Endothelial cell of umbilical vein (primary cell): ENCODE results near the gene HYAL1. TPM values are rescaled to one million over a fixed set of nuclear protein-coding genes. Genes with fewer than 3 reads are reported as not detected.

Source experiments
- BruUV-seq: library from RNA; stranded (reverse); fragments of 400-500 nt; replicated peaks from 2 replicates; lab custom pipeline; 2021; lab: Mats Ljungman, UMichigan
- CTCF ChIA-PET: fragments of 300-600, 350-600 bp; sonication (Branson Sonifier 250); formaldehyde crosslinking; loops from one replicate; lab custom pipeline; 2021; ENCODE audit warnings: antibody characterized with exemption, inconsistent platforms; lab: Charles Lee
- POLR2A ChIA-PET: fragments of 300-600, 350-600 bp; sonication (Branson Sonifier 250); formaldehyde crosslinking; loops from one replicate; lab custom pipeline; 2021; ENCODE audit warnings: antibody characterized with exemption, inconsistent platforms; lab: Charles Lee
- DNase-seq: peaks from one replicate; pipeline ENCODE4 v3.0.0-alpha.2; 2011; ENCODE audit warnings: low read depth, low spot score
- FAIRE-seq: peaks from 2 replicates; lab custom pipeline; 2011; peaks lifted over from hg19 to GRCh38; lab: Jason Lieb, UNC
- H2AFZ ChIP-seq: 2 replicates; pipeline ENCODE4 v1.6.0; 2012; ENCODE audit warnings: low read depth, low read length, control low read depth, inconsistent platforms
- H3K27ac ChIP-seq: 2 replicates; pipeline ENCODE4 v1.5.1; 2011; ENCODE audit warnings: low read depth, mild to moderate bottlenecking, control low read depth, low read length, moderate library complexity; ENCODE audit not compliant: insufficient read depth
- H3K27me3 ChIP-seq, 2 experiments: 2 replicates each; pipeline versions ENCODE4 v1.6.0 to v1.6.1; 2011; ENCODE audit warnings: low read length in 2 of 2, mixed read lengths in 1 of 2; ENCODE audit not compliant: control insufficient read depth in 2 of 2, insufficient read depth in 2 of 2
- H3K36me3 ChIP-seq, 2 experiments: 2 replicates in 1 of 2; 3 replicates in 1 of 2; pipeline ENCODE4 v1.5.1; 2011; ENCODE audit warnings: low read length in 2 of 2, mild to moderate bottlenecking in 1 of 2, moderate library complexity in 1 of 2; ENCODE audit not compliant: control insufficient read depth in 2 of 2, insufficient read depth in 2 of 2; ENCODE audit errors: extremely low read depth in 1 of 2
- H3K4me1 ChIP-seq: 3 replicates; pipeline ENCODE4 v1.5.1; 2011; ENCODE audit warnings: mild to moderate bottlenecking, low read length; ENCODE audit not compliant: control insufficient read depth, insufficient read depth; ENCODE audit errors: extremely low read depth
- H3K4me2 ChIP-seq: 2 replicates; pipeline ENCODE4 v1.6.1; 2011; ENCODE audit warnings: low read length, control low read depth, mixed read lengths; ENCODE audit not compliant: insufficient read depth
- H3K4me3 ChIP-seq, 3 experiments: fragments of 200-600 bp in 1 of 3; sonication (generic), shearing (Covaris generic) in 1 of 3; replicated peaks in 1 of 3; 2 replicates each; pipeline ENCODE4 v1.5.1; 2011 to 2016; ENCODE audit warnings: control low read depth in 3 of 3, low read length in 3 of 3, mild to moderate bottlenecking in 2 of 3, inconsistent platforms in 1 of 3, low read depth in 1 of 3, moderate library complexity in 1 of 3; ENCODE audit not compliant: insufficient read depth in 1 of 3
- H3K79me2 ChIP-seq: 2 replicates; pipeline ENCODE4 v1.6.0; 2012; ENCODE audit warnings: low read length, inconsistent platforms; ENCODE audit not compliant: control insufficient read depth, insufficient read depth
- H3K9ac ChIP-seq: replicated peaks from 2 replicates; pipeline ENCODE3; 2011; ENCODE audit warnings: low read length, control low read depth; ENCODE audit not compliant: insufficient read depth; ENCODE audit errors: extremely low read depth
- H3K9me1 ChIP-seq: replicated peaks from 3 replicates; pipeline ENCODE4 v1.6.0; 2011; ENCODE audit warnings: mild to moderate bottlenecking, low read length; ENCODE audit not compliant: control insufficient read depth, insufficient read depth; ENCODE audit errors: extremely low read depth
- H3K9me3 ChIP-seq: replicated peaks from 2 replicates; pipeline ENCODE4 v1.5.1; 2012; ENCODE audit warnings: low read length, inconsistent platforms; ENCODE audit not compliant: control insufficient read depth, insufficient read depth
- H4K20me1 ChIP-seq: replicated peaks from 2 replicates; pipeline ENCODE3; 2011; ENCODE audit warnings: mild to moderate bottlenecking, low read length; ENCODE audit not compliant: control insufficient read depth, insufficient read depth; ENCODE audit errors: extremely low read depth
- EZH2 ChIP-seq: IDR thresholded peaks from 2 replicates; pipeline ENCODE4 v1.6.1; 2012; ENCODE audit warnings: borderline replicate concordance, low read depth, mild to moderate bottlenecking, moderate library complexity, low read length, inconsistent platforms; ENCODE audit not compliant: severe bottlenecking
- FOS ChIP-seq: IDR thresholded peaks from 2 replicates; pipeline ENCODE4 v1.6.1; 2011; ENCODE audit warnings: mild to moderate bottlenecking, low read length, moderate library complexity, borderline replicate concordance; ENCODE audit not compliant: insufficient read depth
- GATA2 ChIP-seq: IDR thresholded peaks from 2 replicates; pipeline ENCODE4 v1.7.0; 2011; ENCODE audit warnings: low read depth, mild to moderate bottlenecking, moderate library complexity, mixed read lengths, low read length; ENCODE audit not compliant: insufficient read length, insufficient read depth
- JUN ChIP-seq: IDR thresholded peaks from 2 replicates; pipeline ENCODE4 v1.6.1; 2011; ENCODE audit warnings: borderline replicate concordance, low read depth; ENCODE audit not compliant: insufficient read length, insufficient read depth
- MAX ChIP-seq: IDR thresholded peaks from 2 replicates; pipeline ENCODE4 v1.6.1; 2011; ENCODE audit not compliant: insufficient read depth, insufficient read length
- MYC ChIP-seq: IDR thresholded peaks from one replicate; pipeline ENCODE4 v1.6.1; 2011; ENCODE audit warnings: mild to moderate bottlenecking, low read depth, low read length
- POLR2A ChIP-seq: IDR thresholded peaks from 2 replicates; pipeline ENCODE4 v1.6.1; 2012; ENCODE audit warnings: low read depth, mild to moderate bottlenecking, control low read depth, low read length
- POLR2AphosphoS5 ChIP-seq: IDR thresholded peaks from 2 replicates; pipeline ENCODE4 v1.6.1; 2012; ENCODE audit warnings: low read depth, mild to moderate bottlenecking, control low read depth, low read length, moderate library complexity; ENCODE audit not compliant: insufficient read depth
- dilution Hi-C: fragments of 300-500 bp; cut with MboI; formaldehyde crosslinking; loops from one replicate; pipeline ENCODE4 v1.15.0; 2019; ENCODE audit warnings: low sequenced_read_pairs; ENCODE audit not compliant: extremely low pct_ligation_motif_present
- intact Hi-C: fragments of 100-400 bp; cut with micrococcal nuclease; formaldehyde crosslinking; loops from one replicate; pipeline ENCODE4 v1.10.0; 2022
- polyA plus RNA-seq, 4 experiments: library from polyadenylated mRNA; depleted of rRNA in 3 of 4; stranded (reverse) in 3 of 4; unstranded in 1 of 4; fragments of >200 nt; gene quantifications; 2 replicates each; pipeline versions ENCODE4 v1.2.1 to v1.2.3, GENCODE V29; 2011 to 2012; ENCODE audit warnings: missing spikeins in 1 of 4
- total RNA-seq: library from RNA; stranded (reverse); gene quantifications from 2 replicates; pipeline ENCODE4 v1.2.3, GENCODE V29; 2021
- TF ChIP-seq, protein P1 (sequence below), 2 donors: IDR thresholded peaks; 1 replicate in 1 of 2; 2 replicates in 1 of 2; pipeline ENCODE4 v1.5.1; 2011; ENCODE audit warnings: low read length in 2 of 2, mild to moderate bottlenecking in 2 of 2, moderate library complexity in 2 of 2, control low read depth in 1 of 2, inconsistent platforms in 1 of 2, low read depth in 1 of 2; ENCODE audit not compliant: insufficient read depth in 1 of 2; ENCODE audit errors: extremely low read depth in 1 of 2

The HYAL1 gene
- total and polyA plus RNA-seq, 2 donors (not counting 3 experiments of a cell fraction or from before 2014, with no cell fraction given): 2.2 to 3.3 TPM

- Histone ChIP-seq H3K9me1 (no peaks in the 10 kb centered on the region), H4K20me1 (no peaks in the 10 kb centered on the region), H3K9ac (peak overlapping the region; percentile 75), H3K4me2 (peak overlapping the region; percentile 79), H3K27ac (peak overlapping the region; percentile 70), H3K27me3 (no peaks in the 10 kb centered on the region), H2AFZ (no peak overlapping the region), H3K4me3 (peak overlapping the region; percentile 51 to 69 (median 64)), H3K4me1 (peaks cover 21% of the 10 kb centered on the region), H3K36me3 (no peaks in the 10 kb centered on the region), H3K79me2 (no peaks in the 10 kb centered on the region), H3K9me3 (no peaks in the 10 kb centered on the region)
- ChIA-PET CTCF (interaction anchor here (1.4 to 2.6 kb wide), 2 partner anchors 25 to 30 kb away, joined by 4 to 36 read pairs; partner anchors contain the start of genes HYAL2 and TUSC2), POLR2A (interaction anchor here (1.0 to 1.5 kb wide), 3 partner anchors 15 to 38 kb away, joined by 3 to 5 read pairs (median 3); no protein-coding TSS in a partner anchor)
- dilution Hi-C loops (no loop called here), intact Hi-C loops (loop anchor here (2.0 kb wide), 2 partner anchors 55 to 61 kb away; partner anchors contain the start of gene TMEM115)
- no TSS peak for BruUV-seq
- no peak for TF ChIP-seq JUN
- TF ChIP-seq, protein P1, sequence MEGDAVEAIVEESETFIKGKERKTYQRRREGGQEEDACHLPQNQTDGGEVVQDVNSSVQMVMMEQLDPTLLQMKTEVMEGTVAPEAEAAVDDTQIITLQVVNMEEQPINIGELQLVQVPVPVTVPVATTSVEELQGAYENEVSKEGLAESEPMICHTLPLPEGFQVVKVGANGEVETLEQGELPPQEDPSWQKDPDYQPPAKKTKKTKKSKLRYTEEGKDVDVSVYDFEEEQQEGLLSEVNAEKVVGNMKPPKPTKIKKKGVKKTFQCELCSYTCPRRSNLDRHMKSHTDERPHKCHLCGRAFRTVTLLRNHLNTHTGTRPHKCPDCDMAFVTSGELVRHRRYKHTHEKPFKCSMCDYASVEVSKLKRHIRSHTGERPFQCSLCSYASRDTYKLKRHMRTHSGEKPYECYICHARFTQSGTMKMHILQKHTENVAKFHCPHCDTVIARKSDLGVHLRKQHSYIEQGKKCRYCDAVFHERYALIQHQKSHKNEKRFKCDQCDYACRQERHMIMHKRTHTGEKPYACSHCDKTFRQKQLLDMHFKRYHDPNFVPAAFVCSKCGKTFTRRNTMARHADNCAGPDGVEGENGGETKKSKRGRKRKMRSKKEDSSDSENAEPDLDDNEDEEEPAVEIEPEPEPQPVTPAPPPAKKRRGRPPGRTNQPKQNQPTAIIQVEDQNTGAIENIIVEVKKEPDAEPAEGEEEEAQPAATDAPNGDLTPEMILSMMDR (IDR thresholded peaks at IDR 0.05; ENCODE audit: extremely low read depth in 1 of 2, insufficient read depth in 1 of 2, low read depth in 1 of 2, low read length in 2 of 2): peak; percentile 10 to 11
- FAIRE-seq (no peak), DNase-seq (no peak)
These were observed 5.3 kb downstream of the HYAL1 start for GRCh38 chr3:50297896-50298725.

DNA sequence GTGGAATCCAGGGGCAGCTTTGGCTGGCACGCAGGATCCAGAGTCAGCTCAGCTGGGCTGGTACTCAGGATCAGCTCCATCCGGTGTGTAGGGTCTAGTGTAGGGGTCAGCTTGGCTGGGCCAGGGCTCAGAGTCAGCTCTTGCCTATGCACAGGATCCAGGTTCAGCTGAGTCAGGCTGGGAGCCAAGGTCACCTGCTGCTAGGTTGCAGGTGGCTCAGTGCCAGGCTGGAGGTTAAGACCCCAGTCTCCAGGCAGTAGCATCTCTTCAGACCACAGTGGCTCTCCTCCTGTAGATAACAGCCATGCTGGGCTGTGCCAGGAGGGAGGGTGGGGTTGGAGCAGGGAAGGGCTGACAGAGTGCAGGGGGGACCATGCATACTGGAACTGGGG is 6.0 kb downstream of the HYAL1 start:
- BruUV-seq: no TSS peak
- intact Hi-C loops: no loop called here
- DNase-seq (no peak), FAIRE-seq (no peak)
- dilution Hi-C loops: no loop called here
- H3K4me1 ChIP-seq: peaks cover 25% of the 10 kb centered on the region
- TF ChIP-seq, protein P1 (IDR thresholded peaks at IDR 0.05; ENCODE audit: extremely low read depth in 1 of 2, insufficient read depth in 1 of 2, low read depth in 1 of 2, low read length in 2 of 2): no peak
- TF ChIP-seq POLR2A: no peak
- no peak for TF ChIP-seq POLR2AphosphoS5
- no peak for TF ChIP-seq JUN
- TF ChIP-seq MYC: no peak
- no peak for TF ChIP-seq GATA2
- TF ChIP-seq FOS: no peak
- TF ChIP-seq EZH2: no peak
- no peak for TF ChIP-seq MAX
- no peaks in the 10 kb centered on the region for H4K20me1 ChIP-seq
- CTCF ChIA-PET: no interaction called here
- POLR2A ChIA-PET: no interaction called here
- H3K27ac ChIP-seq: no peak overlapping the region
- no peak overlapping the region for H3K9ac ChIP-seq
- no peaks in the 10 kb centered on the region for H3K79me2 ChIP-seq
- no peak overlapping the region for H3K4me2 ChIP-seq
- H3K9me3 ChIP-seq: no peaks in the 10 kb centered on the region
- no peaks in the 10 kb centered on the region for H3K9me1 ChIP-seq
- no peak overlapping the region for H2AFZ ChIP-seq
- no peaks in the 10 kb centered on the region for H3K27me3 ChIP-seq
- no peak overlapping the region for H3K4me3 ChIP-seq
- H3K36me3 ChIP-seq: no peaks in the 10 kb centered on the region
